ENCODE results near the gene CTNNA3. TPM values are rescaled to one million over a fixed set of nuclear protein-coding genes. Genes with fewer than 3 reads are reported as not detected.

The CTNNA3 gene
- total RNA-seq, 1 donor = not detected

GRCh38 chr10:67049988-67050387 is 646.0 kb downstream of the CTNNA3 start:
- no peak overlapping the region for H2AFZ ChIP-seq (ENCODE audit: low read length)
- H3K4me2 ChIP-seq (ENCODE audit: insufficient read depth, low read length) = no peak overlapping the region
- no peak for DNase-seq (ENCODE audit: insufficient read length, low spot score, missing footprints)
- no peaks in the 10 kb centered on the region for H3K27me3 ChIP-seq (ENCODE audit: insufficient read depth, low read length)
- H3K27ac ChIP-seq (ENCODE audit: low read depth, low read length) = no peak overlapping the region
- no peaks in the 10 kb centered on the region for H3K4me1 ChIP-seq (ENCODE audit: insufficient read depth, low read length)
- H3K9me3 ChIP-seq (ENCODE audit: low read depth, low read length) = no peaks in the 10 kb centered on the region
- no peaks in the 10 kb centered on the region for H3K36me3 ChIP-seq (ENCODE audit: insufficient read depth, low read length)
- TF ChIP-seq CTCF (IDR thresholded peaks at IDR 0.05; ENCODE audit: extremely low read depth, low read depth, low read length) = no peak
- no peak overlapping the region for H3K4me3 ChIP-seq (ENCODE audit: insufficient read depth, low read length)
- H3K79me2 ChIP-seq (ENCODE audit: insufficient read depth, low read length) = no peaks in the 10 kb centered on the region
- no peaks in the 10 kb centered on the region for H4K20me1 ChIP-seq (ENCODE audit: insufficient read depth, low read length)

GRCh38 chr10:67046507-67046906 is 649.5 kb downstream of the CTNNA3 start:
- Histone ChIP-seq H3K4me2 (ENCODE audit: insufficient read depth, low read length) (no peak overlapping the region), H3K27me3 (ENCODE audit: insufficient read depth, low read length) (no peaks in the 10 kb centered on the region), H3K4me1 (ENCODE audit: insufficient read depth, low read length) (no peaks in the 10 kb centered on the region), H3K9me3 (ENCODE audit: low read depth, low read length) (no peaks in the 10 kb centered on the region), H3K36me3 (ENCODE audit: insufficient read depth, low read length) (no peaks in the 10 kb centered on the region), H3K4me3 (ENCODE audit: insufficient read depth, low read length) (no peak overlapping the region), H3K27ac (ENCODE audit: low read depth, low read length) (no peak overlapping the region), H2AFZ (ENCODE audit: low read length) (no peak overlapping the region), H3K79me2 (ENCODE audit: insufficient read depth, low read length) (no peaks in the 10 kb centered on the region), H4K20me1 (ENCODE audit: insufficient read depth, low read length) (no peaks in the 10 kb centered on the region)
- TF ChIP-seq CTCF (IDR thresholded peaks at IDR 0.05; ENCODE audit: extremely low read depth, low read depth, low read length) = no peak
- no peak for DNase-seq (ENCODE audit: insufficient read length, low spot score, missing footprints)

GRCh38 chr10:67045404-67045803 is 650.6 kb downstream of the CTNNA3 start:
- no peak for TF ChIP-seq CTCF (IDR thresholded peaks at IDR 0.05; ENCODE audit: extremely low read depth, low read depth, low read length)
- H3K27me3 ChIP-seq (ENCODE audit: insufficient read depth, low read length) = no peaks in the 10 kb centered on the region
- DNase-seq (ENCODE audit: insufficient read length, low spot score, missing footprints) = no peak
- no peak overlapping the region for H3K4me3 ChIP-seq (ENCODE audit: insufficient read depth, low read length)
- H3K9me3 ChIP-seq (ENCODE audit: low read depth, low read length) = no peaks in the 10 kb centered on the region
- H3K36me3 ChIP-seq (ENCODE audit: insufficient read depth, low read length) = no peaks in the 10 kb centered on the region
- no peaks in the 10 kb centered on the region for H3K79me2 ChIP-seq (ENCODE audit: insufficient read depth, low read length)
- H3K4me2 ChIP-seq (ENCODE audit: insufficient read depth, low read length) = no peak overlapping the region
- no peak overlapping the region for H3K27ac ChIP-seq (ENCODE audit: low read depth, low read length)
- H3K4me1 ChIP-seq (ENCODE audit: insufficient read depth, low read length) = no peaks in the 10 kb centered on the region
- no peaks in the 10 kb centered on the region for H4K20me1 ChIP-seq (ENCODE audit: insufficient read depth, low read length)
- H2AFZ ChIP-seq (ENCODE audit: low read length) = no peak overlapping the region

- Histone ChIP-seq H3K36me3 (ENCODE audit: insufficient read depth, low read length) (no peaks in the 10 kb centered on the region), H3K9me3 (ENCODE audit: low read depth, low read length) (peaks cover 1% of the 10 kb centered on the region), H3K27me3 (ENCODE audit: insufficient read depth, low read length) (no peaks in the 10 kb centered on the region), H3K4me3 (ENCODE audit: insufficient read depth, low read length) (no peak overlapping the region), H3K79me2 (ENCODE audit: insufficient read depth, low read length) (no peaks in the 10 kb centered on the region), H3K27ac (ENCODE audit: low read depth, low read length) (no peak overlapping the region), H3K4me1 (ENCODE audit: insufficient read depth, low read length) (no peaks in the 10 kb centered on the region), H2AFZ (ENCODE audit: low read length) (no peak overlapping the region), H3K4me2 (ENCODE audit: insufficient read depth, low read length) (no peak overlapping the region), H4K20me1 (ENCODE audit: insufficient read depth, low read length) (no peaks in the 10 kb centered on the region)
- DNase-seq (ENCODE audit: insufficient read length, low spot score, missing footprints) = no peak
- TF ChIP-seq CTCF (IDR thresholded peaks at IDR 0.05; ENCODE audit: extremely low read depth, low read depth, low read length) = no peak
These were observed 653.0 kb downstream of the CTNNA3 start for GRCh38 chr10:67043041-67043440.

Data from osteoblast (primary cell).